ENCODE measurements around the gene MED27. TPM values are rescaled to one million over a fixed set of nuclear protein-coding genes. Genes with fewer than 3 reads are reported as not detected.

The MED27 gene
- total and polyA plus RNA-seq, 12 donors = 8.0 to 20.7 (median 17.1) TPM

- DNase-seq (peak in 1 of 2 donors; percentile 12), ATAC-seq (peak in 7 of 8 donors; percentile 45 to 80 (median 71))
- Histone ChIP-seq H3K9me3 (no peaks in the 10 kb centered on the region), H3K4me3 (peak overlapping the region in 4 of 10 donors; percentile 20 to 26 (median 23)), H3K27ac (peak overlapping the region in 2 of 10 donors; percentile 51 to 61), H3K27me3 (no peaks in the 10 kb centered on the region), H3K36me3 (no peaks in the 10 kb centered on the region), H3K4me1 (peaks cover 0 to 32% (median 23%) of the 10 kb centered on the region in 9 donors)
- TF ChIP-seq CTCF (IDR thresholded peaks at IDR 0.05) = peak in 1 of 9 donors; percentile 11
- 35 to 54% methylated on average over 8 of the region's 8 CpGs for WGBS, 2 donors
- intact Hi-C loops (cut with DNase I) = no loop called here
These were observed 98.4 kb downstream of the MED27 start for GRCh38 chr9:131981116-131981776.

GRCh38 chr9:131980267-131981016 is 99.2 kb downstream of the MED27 start:
- DNase-seq (no peak), ATAC-seq (no peak)
- Histone ChIP-seq H3K36me3 (no peaks in the 10 kb centered on the region), H3K27me3 (no peaks in the 10 kb centered on the region), H3K9me3 (no peaks in the 10 kb centered on the region), H3K4me3 (no peak overlapping the region), H3K4me1 (peaks cover 0 to 37% (median 26%) of the 10 kb centered on the region in 9 donors), H3K27ac (no peak overlapping the region)
- intact Hi-C loops (cut with DNase I) = no loop called here
- WGBS, 2 donors = 55 to 66% methylated on average over 8 of the region's 8 CpGs
- no peak for TF ChIP-seq CTCF (IDR thresholded peaks at IDR 0.05)

GRCh38 chr9:131977109-131977838 is 102.4 kb downstream of the MED27 start:
- no peak overlapping the region for H3K4me3 ChIP-seq
- 91 to 94% methylated on average over 10 of the region's 10 CpGs for WGBS, 2 donors
- no peaks in the 10 kb centered on the region for H3K9me3 ChIP-seq
- TF ChIP-seq CTCF (IDR thresholded peaks at IDR 0.05) = no peak
- H3K4me1 ChIP-seq = peaks cover 0 to 41% (median 27%) of the 10 kb centered on the region in 9 donors
- H3K27ac ChIP-seq = peak overlapping the region in 1 of 10 donors; percentile 27
- no peaks in the 10 kb centered on the region for H3K27me3 ChIP-seq
- DNase-seq (no peak), ATAC-seq (no peak)
- intact Hi-C loops (cut with DNase I) = no loop called here
- H3K36me3 ChIP-seq = peaks cover 0 to 9% (median 0%) of the 10 kb centered on the region in 9 donors

Data from heart right ventricle (tissue), 16 donors.